GM18499 (cell line): Measurements from ENCODE around the gene ODAD3.
A peak's percentile ranks its signal among the peaks of the same experiment; 100 is the strongest.
"Not testable (repeated sequence)": the region's sequence is repeated elsewhere in the genome, so short reads cannot be mapped to it uniquely, and the experiment has no call there.

Experiments
- ATAC-seq: cut with Tn5 transposase; IDR thresholded peaks from one replicate; pipeline ENCODE4 v1.9.1; 2021; ENCODE audit warnings: moderate number of reproducible peaks; ENCODE audit not compliant: insufficient read depth, unreplicated experiment

ODAD3 gene

DNA sequence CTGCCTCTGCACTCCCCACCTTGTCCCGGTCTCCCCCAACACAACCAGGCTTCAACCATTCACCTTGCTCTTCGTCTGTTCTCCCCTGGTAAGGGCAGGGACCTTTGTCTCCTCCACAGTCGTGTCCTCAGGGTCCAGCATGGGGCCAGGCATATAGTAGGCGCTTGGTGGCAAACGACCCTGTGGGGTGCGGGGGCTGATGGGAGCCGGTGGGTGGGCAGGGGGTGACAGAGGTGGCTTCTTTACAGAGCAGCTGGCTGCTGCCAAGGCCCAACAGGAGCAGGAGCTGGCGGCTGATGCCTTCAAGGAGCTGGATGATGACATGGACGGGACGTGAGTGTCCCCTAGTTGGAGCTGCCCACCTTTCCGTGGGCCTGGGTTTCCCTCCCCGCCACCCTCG is 10.2 kb upstream of the ODAD3 start:
- ATAC-seq = no peak

- ATAC-seq = no peak
Measured at GRCh38 chr19:11444059-11444458, 9.1 kb upstream of the ODAD3 start.

GRCh38 chr19:11437955-11438354 is 3.0 kb upstream of the ODAD3 start:
- no peak for ATAC-seq

DNA sequence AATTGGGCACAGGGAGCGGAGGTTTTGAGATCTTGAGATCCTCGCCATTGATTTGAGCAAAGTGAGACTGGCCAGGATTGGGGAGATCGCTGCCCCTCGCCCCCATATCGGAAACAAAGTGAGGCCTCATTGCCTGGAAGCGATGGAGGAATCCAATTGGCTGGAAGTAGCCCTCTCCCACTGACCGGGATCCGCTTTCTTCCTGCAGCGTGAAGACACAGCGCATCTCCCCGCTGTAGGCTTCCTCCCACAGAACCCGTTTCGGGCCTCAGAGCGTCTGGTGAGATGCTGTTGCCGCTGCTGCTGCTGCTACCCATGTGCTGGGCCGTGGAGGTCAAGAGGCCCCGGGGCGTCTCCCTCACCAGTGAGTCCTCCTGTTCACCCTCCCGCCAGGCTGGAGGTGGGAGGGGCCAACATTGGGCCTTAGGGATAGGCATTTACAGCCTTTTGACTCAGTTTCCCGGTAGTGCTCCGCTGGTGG is 952 bp upstream of the ODAD3 start:
- ATAC-seq = no peak

DNA sequence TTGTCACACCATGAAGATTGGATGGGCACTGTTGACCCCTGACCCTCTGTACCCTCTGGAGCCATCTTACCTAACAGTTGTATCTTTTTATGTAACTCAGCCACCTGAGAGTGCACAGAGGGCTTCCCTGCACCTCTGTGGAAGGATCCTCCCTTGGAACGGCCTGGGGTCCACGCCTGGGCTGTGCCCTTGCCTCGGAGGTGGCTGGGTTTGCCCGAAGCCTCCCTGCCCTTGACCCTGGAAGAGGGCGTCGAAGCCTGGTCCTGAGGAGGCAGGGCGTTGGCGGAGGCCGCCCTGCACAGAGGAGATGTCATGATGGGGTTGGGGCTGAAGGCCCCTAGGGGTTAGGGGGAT is 241 bp downstream of the ODAD3 start:
- peak; percentile 8 for ATAC-seq

DNA sequence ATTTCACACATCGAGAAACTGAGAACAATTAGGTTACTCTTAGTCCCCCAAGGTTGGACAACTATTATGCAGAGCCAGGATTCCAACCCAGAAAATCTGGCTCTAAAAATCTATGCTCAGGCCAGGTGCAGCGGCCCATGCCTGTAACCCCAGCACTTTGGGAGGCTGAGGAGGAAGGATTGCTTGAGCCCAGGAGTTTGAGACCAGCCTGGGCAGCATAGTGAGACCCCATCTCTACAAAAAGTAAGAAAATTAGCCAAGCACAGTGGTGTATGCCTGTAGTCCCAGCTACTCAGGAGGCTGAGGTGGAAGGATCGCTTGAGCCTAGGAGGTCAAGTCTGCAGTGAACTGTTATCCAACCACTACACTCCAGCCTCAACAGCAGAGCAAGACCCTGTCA is 1.4 kb downstream of the ODAD3 start:
- ATAC-seq = not testable (repeated sequence)

DNA sequence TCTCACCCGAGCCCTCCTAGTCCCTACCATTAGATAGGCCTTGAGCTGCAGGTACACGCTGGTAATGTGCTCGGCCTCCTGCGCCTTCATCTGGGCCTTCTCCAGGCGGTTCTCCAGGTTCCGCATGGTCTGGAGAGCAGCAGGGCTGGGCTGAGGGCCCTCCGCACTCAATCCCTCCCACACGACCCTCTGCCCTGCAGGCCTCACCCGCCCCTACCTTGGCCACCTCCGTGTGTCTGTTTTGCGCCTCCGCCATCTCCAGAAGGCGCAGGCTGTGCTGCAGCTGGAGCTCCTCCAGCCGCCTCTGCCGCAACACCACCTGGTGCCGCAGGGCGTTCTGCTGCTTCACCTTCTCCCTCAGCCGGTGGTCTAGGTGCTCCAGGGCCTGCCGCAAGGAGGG is 8.3 kb downstream of the ODAD3 start:
- ATAC-seq = no peak

GRCh38 chr19:11425719-11426457 is 9.0 kb downstream of the ODAD3 start:
- ATAC-seq = no peak

DNA sequence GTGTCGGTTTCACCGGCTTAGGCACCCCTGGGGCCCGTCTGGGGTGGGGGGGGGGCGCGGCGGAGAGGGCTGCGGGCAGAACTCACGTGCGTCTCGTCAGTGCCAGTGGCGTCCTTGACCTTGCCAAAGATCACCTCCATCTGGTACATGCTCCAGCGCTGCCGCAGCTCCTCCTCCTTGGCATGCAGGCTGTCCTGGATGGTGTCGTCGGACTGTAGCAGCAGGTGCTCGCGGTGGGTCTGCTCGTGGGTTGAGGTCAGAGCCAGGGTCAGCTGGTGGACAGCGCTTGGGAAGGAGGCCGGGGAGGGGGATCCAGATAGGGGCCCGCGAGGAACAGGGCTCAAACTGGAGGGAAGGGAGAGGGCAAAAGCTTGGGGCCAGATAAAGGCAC is 11.1 kb downstream of the ODAD3 start:
- ATAC-seq = no peak

DNA sequence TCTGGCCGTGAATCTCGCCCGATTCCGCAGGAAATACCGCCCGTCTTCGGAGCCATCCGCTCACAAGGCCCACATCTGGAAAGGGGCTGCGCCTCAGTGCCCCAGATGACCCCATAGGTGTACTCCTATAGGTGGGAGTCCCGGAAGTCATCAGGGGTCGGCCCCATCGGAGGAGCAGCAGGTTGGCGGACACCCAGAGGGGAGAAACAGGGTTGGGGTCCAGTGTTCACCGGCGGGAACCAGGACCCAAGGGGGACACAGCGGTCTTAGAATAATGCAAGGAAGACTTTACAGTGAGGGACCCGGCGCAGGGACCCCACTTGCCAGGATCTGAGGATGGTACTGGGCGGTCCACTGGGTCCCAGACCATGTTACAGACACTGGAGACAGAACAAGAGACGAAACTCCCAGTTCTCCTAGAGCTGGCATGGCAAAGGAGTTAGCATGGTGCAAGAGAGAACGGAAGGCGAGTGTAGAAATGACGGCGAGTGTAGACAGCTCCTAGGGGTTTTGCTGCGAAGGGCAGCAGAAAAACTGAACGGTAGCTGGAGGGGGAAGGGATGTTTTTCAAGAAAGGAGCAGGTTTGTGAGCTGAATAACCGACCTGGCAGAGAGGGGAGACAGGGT is 11.6 kb downstream of the ODAD3 start:
- ATAC-seq = no peak

DNA sequence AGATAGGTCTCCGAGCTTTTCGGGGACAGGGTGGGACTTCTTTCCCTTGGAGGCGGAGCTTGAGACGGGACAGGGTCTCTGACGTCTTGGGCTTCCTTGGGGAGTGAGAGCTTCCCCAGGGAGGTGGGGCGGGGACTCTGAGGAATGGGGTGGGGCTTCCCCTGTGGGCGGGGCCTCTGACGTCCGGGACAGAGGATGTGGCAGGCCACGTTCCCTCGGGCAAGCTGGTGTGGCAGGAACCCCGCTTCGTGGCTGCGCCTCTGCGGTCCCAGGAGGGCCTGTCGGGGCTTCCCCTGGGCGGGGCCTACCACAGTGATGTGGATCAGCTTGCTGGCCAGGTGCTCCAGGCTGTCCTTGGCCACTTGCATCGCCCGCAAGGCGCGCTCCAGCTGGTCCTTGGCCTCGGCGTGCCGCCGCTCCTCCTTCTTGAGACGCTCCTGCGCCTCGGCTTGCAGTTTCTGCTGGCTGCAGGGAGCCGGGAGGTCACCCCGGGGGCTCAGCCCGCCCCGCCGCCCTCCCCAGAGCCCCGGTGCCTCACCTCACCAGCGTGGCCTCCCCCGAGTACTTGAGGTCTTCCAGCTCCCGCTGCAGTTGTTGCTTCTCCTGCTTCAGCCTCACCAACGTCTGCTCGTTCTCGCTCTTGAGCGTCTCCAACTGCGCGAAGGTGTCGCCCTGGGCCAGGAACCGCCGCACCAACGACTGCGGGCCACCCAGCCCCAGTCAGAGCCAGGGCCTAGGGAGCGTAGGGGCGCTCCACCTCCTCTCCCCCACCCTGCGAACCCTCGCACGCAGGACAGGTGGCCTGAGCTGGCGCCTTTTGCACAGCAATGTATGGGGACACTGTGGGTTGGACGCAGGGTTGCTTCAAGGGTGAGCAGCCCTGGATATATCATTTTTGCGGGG is 12.5 kb downstream of the ODAD3 start:
- ATAC-seq = no peak

DNA sequence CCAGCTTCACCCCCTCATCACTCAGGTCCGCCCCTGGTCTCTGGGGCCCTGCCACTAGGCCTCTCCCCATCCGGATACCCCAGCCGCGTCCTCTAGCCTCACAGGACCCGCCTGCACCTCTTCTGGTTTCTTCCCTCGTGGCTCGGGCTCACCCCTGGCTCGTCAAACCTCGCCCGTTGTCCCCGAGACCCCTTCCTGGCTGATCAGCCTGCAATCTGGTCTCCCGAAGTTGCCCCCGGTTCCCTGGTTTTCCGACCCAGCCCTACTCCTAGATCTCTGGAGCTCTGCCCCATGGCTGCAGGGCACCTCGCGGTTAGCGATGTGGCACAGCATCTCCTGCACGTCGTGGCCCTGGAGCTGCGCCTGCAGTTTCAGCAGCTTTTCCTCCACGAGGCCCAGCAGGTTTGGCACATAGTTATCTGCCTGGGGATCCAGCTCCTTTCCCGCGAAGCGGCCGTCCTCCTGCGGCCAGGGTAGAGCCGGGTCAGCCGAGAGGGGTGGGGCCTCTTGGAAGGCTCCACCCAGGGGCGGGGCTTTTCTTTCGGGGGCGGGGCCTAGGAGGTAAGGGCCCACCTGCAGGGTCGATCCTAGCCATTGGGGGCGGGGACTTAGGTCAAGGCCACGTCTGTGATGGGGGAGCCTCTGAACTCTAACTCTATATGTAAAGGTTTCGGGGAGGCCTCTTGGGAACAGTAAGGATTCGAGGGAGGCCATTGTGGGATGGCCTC is 13.4 kb downstream of the ODAD3 start:
- ATAC-seq = no peak

- ATAC-seq = no peak
Measured at GRCh38 chr19:11420429-11421370, 14.2 kb downstream of the ODAD3 start.

- ATAC-seq = no peak
Measured at GRCh38 chr19:11418549-11419506, 16.1 kb downstream of the ODAD3 start, which contains the start of gene RGL3. Gene RGL3, minus strand, starts transcription at chr19:11419314. Its CDS starts 36 bp downstream, at chr19:11419278.

GRCh38 chr19:11418094-11418548 is 16.8 kb downstream of the ODAD3 start:
- ATAC-seq = no peak

- ATAC-seq = no peak
Measured at GRCh38 chr19:11416346-11417052, 18.4 kb downstream of the ODAD3 start.

DNA sequence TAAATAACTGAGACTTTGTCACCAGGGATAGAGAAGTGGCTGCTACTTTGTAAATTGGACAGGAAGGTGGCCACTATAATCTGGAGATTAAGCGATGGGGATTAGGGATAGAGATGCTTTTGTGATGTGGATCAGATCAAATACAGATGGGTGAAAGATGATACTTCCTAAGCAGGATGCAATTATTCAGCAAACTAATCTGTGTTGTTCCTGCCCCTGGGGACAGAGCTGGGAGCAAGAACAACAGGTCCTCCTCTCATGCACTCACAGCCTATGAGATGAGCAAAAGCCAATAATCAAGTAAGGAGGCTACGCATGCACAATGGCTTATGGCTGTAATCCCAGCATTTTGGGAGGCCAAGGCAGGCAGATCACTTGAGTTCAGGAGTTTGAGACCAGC is 20.4 kb downstream of the ODAD3 start:
- no peak for ATAC-seq
